Spleen (tissue), 11 donors: Measurements from ENCODE around the gene SLC29A3. TPM values are rescaled to one million over a fixed set of nuclear protein-coding genes. Genes with fewer than 3 reads are reported as not detected.

Source experiments
- DNase-seq: peaks from one replicate; pipeline ENCODE4 v3.0.0-alpha.2; 2020
- H3K27ac ChIP-seq, 8 donors: fragments of 200-600 bp; sonication (generic) in 7 of 8; 1 replicate in 4 of 8; 2 replicates in 4 of 8; pipeline versions ENCODE4 v1.5.0 to v1.8.0; 2016 to 2021; ENCODE audit warnings: inconsistent platforms in 4 of 8, mild to moderate bottlenecking in 4 of 8, moderate library complexity in 1 of 8
- H3K27me3 ChIP-seq, 7 donors: fragments of 200-600 bp; sonication (generic) in 6 of 7; replicated peaks in 1 of 7; 1 replicate in 4 of 7; 2 replicates in 3 of 7; pipeline versions ENCODE4 v1.5.0 to v1.8.0; 2016 to 2021; ENCODE audit warnings: inconsistent platforms in 3 of 7, mild to moderate bottlenecking in 1 of 7
- H3K36me3 ChIP-seq, 6 donors: fragments of 200-600 bp; sonication (generic) in 5 of 6; 1 replicate in 4 of 6; 2 replicates in 2 of 6; pipeline versions ENCODE4 v1.5.0 to v1.8.0; 2016 to 2021; ENCODE audit warnings: inconsistent platforms in 2 of 6
- H3K4me1 ChIP-seq, 6 donors: fragments of 200-600 bp; sonication (generic) in 5 of 6; 1 replicate in 3 of 6; 2 replicates in 3 of 6; pipeline versions ENCODE4 v1.5.0 to v1.8.0; 2016 to 2021; ENCODE audit warnings: inconsistent platforms in 3 of 6
- H3K4me3 ChIP-seq, 8 donors: fragments of 200-600 bp; sonication (generic) in 7 of 8; 1 replicate in 4 of 8; 2 replicates in 4 of 8; pipeline versions ENCODE4 v1.5.0 to v1.8.0; 2016 to 2021; ENCODE audit warnings: inconsistent platforms in 4 of 8, mild to moderate bottlenecking in 4 of 8, moderate library complexity in 2 of 8
- H3K9me3 ChIP-seq, 8 donors: fragments of 200-600 bp; sonication (generic) in 7 of 8; 1 replicate in 4 of 8; 2 replicates in 4 of 8; pipeline versions ENCODE4 v1.5.0 to v1.8.0; 2016 to 2021; ENCODE audit warnings: inconsistent platforms in 4 of 8
- CTCF ChIP-seq, 11 experiments: fragments of 200-600 bp in 7 of 11; fragments of 450-650 bp in 4 of 11; sonication (generic) in 4 of 11; IDR thresholded peaks in 8 of 11; conservative IDR thresholded peaks in 3 of 11; 1 replicate in 7 of 11; 2 replicates in 4 of 11; pipeline versions ENCODE4 v1.4.0 to v1.8.0; 2016 to 2021; ENCODE audit warnings: antibody characterized with exemption in 11 of 11, inconsistent platforms in 4 of 11, mild to moderate bottlenecking in 1 of 11
- POLR2A ChIP-seq, 3 donors: fragments of 450-650 bp; IDR thresholded peaks; one replicate each; pipeline ENCODE4 v1.5.1; 2017; ENCODE audit warnings: antibody characterized with exemption in 3 of 3, mild to moderate bottlenecking in 1 of 3
- POLR2AphosphoS5 ChIP-seq, 3 donors: sonication (generic); formaldehyde crosslinking; IDR thresholded peaks; one replicate each; pipeline ENCODE4 v1.5.1; 2017; ENCODE audit warnings: antibody characterized with exemption in 3 of 3
- WGBS, 5 donors: extraction: QIAGEN DNeasy Blood & Tissue Kit in 3 of 5; methylation state at CpG; one replicate each; pipeline versions ENCODE4 v1.1.5 to v1.1.7; 2013 to 2018; 5-methylcytosine and 5-hydroxymethylcytosine counted together
- intact Hi-C: fragments of 100-400 bp; cut with DNase I; formaldehyde crosslinking; loops from one replicate; pipeline ENCODE4 v1.15.0; 2023; ENCODE audit warnings: low total_unique reads
- polyA plus RNA-seq, 3 donors: library from polyadenylated mRNA; stranded (reverse); fragments of 200-250 nt; gene quantifications; one replicate each; pipeline ENCODE4 v1.2.1, GENCODE V29; 2013
- total RNA-seq, 7 donors: library from RNA; depleted of rRNA in 3 of 7; stranded (reverse); fragments of >200 nt in 3 of 7; fragmentation: NEBNext Ultra II Directional in 4 of 7; extraction: Animal tissue kit (Norgen Biotek cat#: 25700) in 4 of 7; gene quantifications; one replicate each; pipeline versions ENCODE4 v1.1.0 to v1.2.1, GENCODE V29; 2016 to 2021
- donor health status: healthy with polysubstance abuse.
- donor health status: DM: no; HTN: no; CAD: no; lungs with moderate emphysema.
- donor health status: DM: no; HTN: no; CAD: no.
- donor health status: Bipolar disorder and iron deficiency.
- donor health status: healthy.
- donor health status: DM: no; HTN: no; CAD: no.
- donor health status: DM: yes; HTN: yes; CAD: no.

Gene SLC29A3
- total and polyA plus RNA-seq, 10 donors: 3.3 to 15.6 (median 7.7) TPM

GRCh38 chr10:71288461-71288860, 30.6 kb upstream of the SLC29A3 start:
- H3K36me3 ChIP-seq: peaks cover 0 to 52% (median 0%) of the 10 kb centered on the region in 6 donors
- 86 to 93% (median 90%) methylated on average over 15 of the region's 15 CpGs for WGBS, 5 donors

GRCh38 chr10:71289421-71290130, 29.5 kb upstream of the SLC29A3 start:
- no peak for DNase-seq
- WGBS, 5 donors: 38 to 48% (median 44%) methylated on average over 12 of the region's 12 CpGs
- no peaks in the 10 kb centered on the region for H3K9me3 ChIP-seq
- no peak for TF ChIP-seq POLR2A (IDR thresholded peaks at IDR 0.05)
- TF ChIP-seq POLR2AphosphoS5 (IDR thresholded peaks at IDR 0.05): peak; percentile 30 to 43 (median 39)
- TF ChIP-seq CTCF (IDR thresholded peaks at IDR 0.05 in 8 of 11, conservative IDR thresholded peaks at IDR 0.05 in 3 of 11): no peak
- intact Hi-C loops: loop anchor here (10.0 kb wide), 1 partner anchor 365 kb away; no protein-coding TSS in a partner anchor
- no peak overlapping the region for H3K4me3 ChIP-seq
- no peaks in the 10 kb centered on the region for H3K27me3 ChIP-seq
- H3K4me1 ChIP-seq: peaks cover 0 to 23% (median 13%) of the 10 kb centered on the region in 6 donors
- H3K27ac ChIP-seq: no peak overlapping the region
- H3K36me3 ChIP-seq: peaks cover 0 to 60% (median 0%) of the 10 kb centered on the region in 6 donors

More at GRCh38 chr10:71288461-71288860, 30.6 kb upstream of the SLC29A3 start:
- H3K4me3 ChIP-seq: no peak overlapping the region
- no peaks in the 10 kb centered on the region for H3K27me3 ChIP-seq
- H3K9me3 ChIP-seq: no peaks in the 10 kb centered on the region
- no peak overlapping the region for H3K27ac ChIP-seq
- TF ChIP-seq POLR2A (IDR thresholded peaks at IDR 0.05) (no peak), POLR2AphosphoS5 (IDR thresholded peaks at IDR 0.05) (no peak), CTCF (IDR thresholded peaks at IDR 0.05 in 8 of 11, conservative IDR thresholded peaks at IDR 0.05 in 3 of 11) (no peak)
- no peak for DNase-seq
- H3K4me1 ChIP-seq: peaks cover 0 to 27% (median 10%) of the 10 kb centered on the region in 6 donors
- intact Hi-C loops: loop anchor here (10.0 kb wide), 1 partner anchor 364 kb away; no protein-coding TSS in a partner anchor

- H3K4me3 ChIP-seq: no peak overlapping the region
- intact Hi-C loops: no loop called here
- no peak for DNase-seq
- H3K36me3 ChIP-seq: peaks cover 0 to 64% (median 0%) of the 10 kb centered on the region in 6 donors
- H3K27me3 ChIP-seq: no peaks in the 10 kb centered on the region
- no peaks in the 10 kb centered on the region for H3K9me3 ChIP-seq
- peaks cover 0 to 18% (median 11%) of the 10 kb centered on the region in 6 donors for H3K4me1 ChIP-seq
- TF ChIP-seq POLR2AphosphoS5 (IDR thresholded peaks at IDR 0.05): no peak
- no peak for TF ChIP-seq POLR2A (IDR thresholded peaks at IDR 0.05)
- TF ChIP-seq CTCF (IDR thresholded peaks at IDR 0.05 in 8 of 11, conservative IDR thresholded peaks at IDR 0.05 in 3 of 11): no peak
- WGBS, 5 donors: 72 to 96% (median 90%) methylated on average over 3 of the region's 3 CpGs
- H3K27ac ChIP-seq: no peak overlapping the region
Measured at GRCh38 chr10:71290331-71290730, 28.7 kb upstream of the SLC29A3 start.

- intact Hi-C loops: no loop called here
- Histone ChIP-seq H3K27ac (no peak overlapping the region), H3K36me3 (peaks cover 0 to 64% (median 1%) of the 10 kb centered on the region in 6 donors), H3K27me3 (peaks cover 0 to 6% (median 0%) of the 10 kb centered on the region in 7 donors), H3K4me1 (peaks cover 0 to 18% (median 11%) of the 10 kb centered on the region in 6 donors), H3K9me3 (no peaks in the 10 kb centered on the region), H3K4me3 (no peak overlapping the region)
- TF ChIP-seq POLR2A (IDR thresholded peaks at IDR 0.05): no peak
- TF ChIP-seq POLR2AphosphoS5 (IDR thresholded peaks at IDR 0.05): no peak
- TF ChIP-seq CTCF (IDR thresholded peaks at IDR 0.05 in 8 of 11, conservative IDR thresholded peaks at IDR 0.05 in 3 of 11): no peak
- WGBS, 5 donors: 78 to 94% (median 88%) methylated on average over 17 to 26 of the region's 26 CpGs
- DNase-seq: no peak
Measured at GRCh38 chr10:71290806-71291527, 28.1 kb upstream of the SLC29A3 start.
